ENCODE data around the gene PTPRK.

The PTPRK gene

GRCh38 chr6:128532136-128532535 lies 11.7 kb upstream of the PTPRK start:
- no peak for TF ChIP-seq SPI1 (IDR thresholded peaks at IDR 0.05; ENCODE audit: low read depth, low read length)
- TF ChIP-seq PAX5 (IDR thresholded peaks at IDR 0.05; ENCODE audit: insufficient read depth, low read length, severe bottlenecking) = no peak
- no peak for TF ChIP-seq POLR2AphosphoS5 (IDR thresholded peaks at IDR 0.05; ENCODE audit: low read depth, low read length)
- no peak for TF ChIP-seq POLR2A (IDR thresholded peaks at IDR 0.05; ENCODE audit: low read depth, low read length)
- no peak for TF ChIP-seq POU2F2 (IDR thresholded peaks at IDR 0.05; ENCODE audit: low read depth, low read length)
- TF ChIP-seq TAF1 (IDR thresholded peaks at IDR 0.05; ENCODE audit: low read depth, low read length) = no peak
- FAIRE-seq (no peak), DNase-seq (ENCODE audit: insufficient read length, low spot score) (no peak)

GRCh38 chr6:128531696-128532095 lies 11.3 kb upstream of the PTPRK start:
- DNase-seq (ENCODE audit: insufficient read length, low spot score) (no peak), FAIRE-seq (no peak)
- no peak for TF ChIP-seq POU2F2 (IDR thresholded peaks at IDR 0.05; ENCODE audit: low read depth, low read length)
- no peak for TF ChIP-seq SPI1 (IDR thresholded peaks at IDR 0.05; ENCODE audit: low read depth, low read length)
- TF ChIP-seq POLR2AphosphoS5 (IDR thresholded peaks at IDR 0.05; ENCODE audit: low read depth, low read length) = no peak
- TF ChIP-seq PAX5 (IDR thresholded peaks at IDR 0.05; ENCODE audit: insufficient read depth, low read length, severe bottlenecking) = no peak
- no peak for TF ChIP-seq TAF1 (IDR thresholded peaks at IDR 0.05; ENCODE audit: low read depth, low read length)
- TF ChIP-seq POLR2A (IDR thresholded peaks at IDR 0.05; ENCODE audit: low read depth, low read length) = no peak

- FAIRE-seq (no peak), DNase-seq (ENCODE audit: insufficient read length, low spot score) (no peak)
- TF ChIP-seq POU2F2 (IDR thresholded peaks at IDR 0.05; ENCODE audit: low read depth, low read length) (no peak), POLR2A (IDR thresholded peaks at IDR 0.05; ENCODE audit: low read depth, low read length) (no peak), SPI1 (IDR thresholded peaks at IDR 0.05; ENCODE audit: low read depth, low read length) (no peak), POLR2AphosphoS5 (IDR thresholded peaks at IDR 0.05; ENCODE audit: low read depth, low read length) (no peak), TAF1 (IDR thresholded peaks at IDR 0.05; ENCODE audit: low read depth, low read length) (no peak), PAX5 (IDR thresholded peaks at IDR 0.05; ENCODE audit: insufficient read depth, low read length, severe bottlenecking) (no peak)
Observed at GRCh38 chr6:128528241-128528640, 7.8 kb upstream of the PTPRK start.

GRCh38 chr6:128527375-128527774 lies 7.0 kb upstream of the PTPRK start:
- no peak for FAIRE-seq
- TF ChIP-seq POLR2AphosphoS5 (IDR thresholded peaks at IDR 0.05; ENCODE audit: low read depth, low read length) (no peak), POLR2A (IDR thresholded peaks at IDR 0.05; ENCODE audit: low read depth, low read length) (no peak), SPI1 (IDR thresholded peaks at IDR 0.05; ENCODE audit: low read depth, low read length) (no peak), PAX5 (IDR thresholded peaks at IDR 0.05; ENCODE audit: insufficient read depth, low read length, severe bottlenecking) (no peak), POU2F2 (IDR thresholded peaks at IDR 0.05; ENCODE audit: low read depth, low read length) (no peak), TAF1 (IDR thresholded peaks at IDR 0.05; ENCODE audit: low read depth, low read length) (no peak)

GRCh38 chr6:128526152-128526914 lies 5.9 kb upstream of the PTPRK start:
- FAIRE-seq (no peak), DNase-seq (ENCODE audit: insufficient read length, low spot score) (no peak)
- TF ChIP-seq POLR2AphosphoS5 (IDR thresholded peaks at IDR 0.05; ENCODE audit: low read depth, low read length) = no peak
- TF ChIP-seq POLR2A (IDR thresholded peaks at IDR 0.05; ENCODE audit: low read depth, low read length) = no peak
- no peak for TF ChIP-seq TAF1 (IDR thresholded peaks at IDR 0.05; ENCODE audit: low read depth, low read length)
- no peak for TF ChIP-seq PAX5 (IDR thresholded peaks at IDR 0.05; ENCODE audit: insufficient read depth, low read length, severe bottlenecking)
- no peak for TF ChIP-seq SPI1 (IDR thresholded peaks at IDR 0.05; ENCODE audit: low read depth, low read length)
- no peak for TF ChIP-seq POU2F2 (IDR thresholded peaks at IDR 0.05; ENCODE audit: low read depth, low read length)

More at GRCh38 chr6:128527375-128527774, 7.0 kb upstream of the PTPRK start:
- DNase-seq (ENCODE audit: insufficient read length, low spot score) = no peak

- DNase-seq (ENCODE audit: insufficient read length, low spot score) (no peak), FAIRE-seq (no peak)
- no peak for TF ChIP-seq POLR2A (IDR thresholded peaks at IDR 0.05; ENCODE audit: low read depth, low read length)
- TF ChIP-seq POU2F2 (IDR thresholded peaks at IDR 0.05; ENCODE audit: low read depth, low read length) = no peak
Observed at GRCh38 chr6:128525406-128525805, 5.0 kb upstream of the PTPRK start.

- FAIRE-seq (no peak), DNase-seq (ENCODE audit: insufficient read length, low spot score) (no peak)
- TF ChIP-seq TAF1 (IDR thresholded peaks at IDR 0.05; ENCODE audit: low read depth, low read length) (no peak), POLR2A (IDR thresholded peaks at IDR 0.05; ENCODE audit: low read depth, low read length) (no peak), SPI1 (IDR thresholded peaks at IDR 0.05; ENCODE audit: low read depth, low read length) (no peak), PAX5 (IDR thresholded peaks at IDR 0.05; ENCODE audit: insufficient read depth, low read length, severe bottlenecking) (no peak), POU2F2 (IDR thresholded peaks at IDR 0.05; ENCODE audit: low read depth, low read length) (no peak), POLR2AphosphoS5 (IDR thresholded peaks at IDR 0.05; ENCODE audit: low read depth, low read length) (no peak)
Observed at GRCh38 chr6:128521282-128521632, 858 bp upstream of the PTPRK start.

- no peak for TF ChIP-seq PAX5 (IDR thresholded peaks at IDR 0.05; ENCODE audit: insufficient read depth, low read length, severe bottlenecking)
- TF ChIP-seq POLR2AphosphoS5 (IDR thresholded peaks at IDR 0.05; ENCODE audit: low read depth, low read length) = no peak
- TF ChIP-seq POLR2A (IDR thresholded peaks at IDR 0.05; ENCODE audit: low read depth, low read length) = no peak
- no peak for TF ChIP-seq POU2F2 (IDR thresholded peaks at IDR 0.05; ENCODE audit: low read depth, low read length)
- no peak for TF ChIP-seq SPI1 (IDR thresholded peaks at IDR 0.05; ENCODE audit: low read depth, low read length)
- TF ChIP-seq TAF1 (IDR thresholded peaks at IDR 0.05; ENCODE audit: low read depth, low read length) = no peak
- DNase-seq (ENCODE audit: insufficient read length, low spot score) (no peak), FAIRE-seq (no peak)
Observed at GRCh38 chr6:128519931-128520435, 416 bp downstream of the PTPRK start.

- TF ChIP-seq POU2F2 (IDR thresholded peaks at IDR 0.05; ENCODE audit: low read depth, low read length) = no peak
- FAIRE-seq = no peak
- DNase-seq (ENCODE audit: insufficient read length, low spot score) = no peak
Observed at GRCh38 chr6:128519132-128519930, 1.1 kb downstream of the PTPRK start.

Measured in GM12891 (cell line).